ENCODE data around the gene USP28.
"Not testable (repeated sequence)": the region's sequence is repeated elsewhere in the genome, so short reads cannot be mapped to it uniquely, and the experiment has no call there.

The USP28 gene

DNA sequence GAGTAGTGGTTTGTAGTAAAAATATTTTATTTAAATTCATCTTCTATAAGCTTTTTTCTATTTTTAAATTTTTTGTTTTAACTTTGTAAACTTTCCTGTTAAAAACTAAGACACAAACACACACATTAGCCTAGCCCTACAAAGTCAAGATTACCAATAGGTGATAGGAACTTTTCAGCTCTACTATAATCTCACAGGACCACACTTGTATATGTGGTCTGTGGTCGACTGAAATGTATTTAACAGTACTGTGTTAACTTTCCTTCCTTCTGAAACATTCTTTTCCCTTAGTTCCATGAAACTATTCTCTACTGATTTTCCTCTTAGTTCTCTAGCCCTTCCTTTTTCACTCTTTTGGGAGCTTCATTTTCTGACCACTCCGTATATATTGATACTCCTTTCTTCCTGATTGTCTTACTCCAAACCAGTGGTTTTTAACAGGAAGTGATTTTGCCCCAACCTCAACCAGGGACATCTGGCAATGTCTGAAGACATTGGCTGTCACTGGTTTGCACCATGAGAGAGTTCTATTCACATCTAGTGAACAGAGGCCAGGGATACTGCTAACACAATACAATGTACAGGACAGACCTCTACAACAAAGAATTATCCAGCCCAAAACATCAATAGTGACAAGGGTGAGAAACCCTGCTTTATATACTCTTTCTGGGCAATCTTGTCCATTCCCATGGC lies 110.7 kb downstream of the USP28 start:
- DNase-seq, result no peak

DNA sequence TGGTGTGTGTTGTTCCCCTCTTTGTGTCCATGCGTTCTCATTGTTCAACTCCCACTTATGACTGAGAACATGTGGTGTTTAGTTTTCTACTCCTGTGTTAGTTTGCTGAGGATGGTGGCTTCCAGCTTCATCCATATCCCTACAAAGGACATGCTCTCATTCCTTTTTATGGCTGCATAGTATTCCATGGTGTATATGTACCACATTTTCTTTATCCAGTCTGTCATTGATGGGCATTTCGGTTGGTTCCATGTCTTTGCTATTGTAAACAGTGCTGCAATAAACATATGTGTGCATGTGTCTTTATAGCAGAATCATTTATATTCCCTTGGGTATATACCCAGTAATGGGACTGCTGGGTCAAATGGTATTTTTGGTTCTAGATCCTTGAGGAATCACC lies 112.3 kb downstream of the USP28 start:
- DNase-seq, result not testable (repeated sequence)

DNA sequence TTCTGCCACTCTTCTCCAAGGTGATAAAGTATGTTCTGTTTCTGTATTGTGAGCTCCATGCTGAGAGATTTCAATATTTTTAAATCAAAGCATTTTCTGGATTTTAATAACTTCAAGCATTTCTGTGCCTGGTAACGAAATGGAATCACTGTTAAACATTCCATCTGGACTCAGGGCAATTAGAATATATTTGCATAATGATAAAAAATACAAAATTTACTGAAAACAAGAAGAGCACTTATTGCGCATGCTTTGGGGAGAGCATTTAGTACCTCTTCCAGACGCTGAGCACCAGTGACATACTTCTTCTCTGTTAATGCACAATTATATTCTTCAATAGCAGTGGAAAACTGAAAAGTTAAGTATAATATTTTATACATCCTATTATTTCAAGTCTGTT lies 115.1 kb downstream of the USP28 start:
- no peak for DNase-seq

DNA sequence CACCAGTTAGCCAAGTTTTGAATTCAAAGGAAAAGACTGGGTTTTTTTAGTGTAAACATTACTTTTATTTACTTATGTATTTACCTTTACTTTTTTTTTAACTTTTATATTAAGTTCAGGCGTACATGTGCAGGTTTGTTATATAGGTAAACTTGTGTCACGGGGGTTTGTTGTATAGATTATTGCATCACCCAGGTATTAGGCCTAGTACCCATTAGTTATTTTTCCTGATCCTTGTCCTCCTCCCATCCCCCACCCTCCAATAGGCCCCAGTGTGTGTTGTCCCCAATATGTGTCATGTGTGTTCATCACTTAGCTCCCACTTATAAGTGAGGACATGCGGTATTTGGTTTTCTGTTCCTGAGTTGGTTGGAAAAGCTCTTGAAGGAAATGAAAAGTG lies 122.4 kb downstream of the USP28 start:
- DNase-seq, result no peak

Measured in GDM1 (cell line).